HEK293 (cell line): ENCODE data around the gene LRRC23.

Source experiments
- BCL11A ChIP-seq: fragments of 450-650 bp; formaldehyde crosslinking; IDR thresholded peaks from 2 replicates; pipeline ENCODE4 v1.5.1; 2016; ENCODE audit warnings: low read depth, missing biosample characterization, missing genetic modification characterization
- CTCF ChIP-seq: fragments of 450-650 bp; formaldehyde crosslinking; IDR thresholded peaks from 2 replicates; pipeline ENCODE4 v1.5.1; 2016; ENCODE audit warnings: missing biosample characterization, missing genetic modification characterization
- GFI1B ChIP-seq: fragments of 450-650 bp; formaldehyde crosslinking; IDR thresholded peaks from 2 replicates; pipeline ENCODE4 v1.5.1; 2016; ENCODE audit warnings: missing biosample characterization, missing genetic modification characterization
- GLI4 ChIP-seq: fragments of 450-650 bp; formaldehyde crosslinking; IDR thresholded peaks from 2 replicates; pipeline ENCODE4 v1.5.1; 2016; ENCODE audit warnings: missing biosample characterization, missing genetic modification characterization
- HOXD13 ChIP-seq: sonication (generic); formaldehyde crosslinking; IDR thresholded peaks from 2 replicates; pipeline ENCODE4 v1.8.0; 2022; ENCODE audit warnings: missing genetic modification reagents, borderline replicate concordance
- IKZF3 ChIP-seq: fragments of 450-650 bp; IDR thresholded peaks from 2 replicates; pipeline ENCODE4 v1.5.0; 2018; ENCODE audit warnings: missing biosample characterization, mild to moderate bottlenecking, missing genetic modification characterization, moderate library complexity
- PRDM10 ChIP-seq: fragments of 450-650 bp; formaldehyde crosslinking; IDR thresholded peaks from 2 replicates; pipeline ENCODE4 v1.5.1; 2016; ENCODE audit warnings: missing biosample characterization, missing genetic modification characterization
- RBAK ChIP-seq: fragments of 450-650 bp; formaldehyde crosslinking; IDR thresholded peaks from 2 replicates; pipeline ENCODE4 v1.5.1; 2016; ENCODE audit warnings: missing biosample characterization, missing genetic modification characterization
- TCF7L2 ChIP-seq: IDR thresholded peaks from 2 replicates; pipeline ENCODE4 v1.6.1; 2011; ENCODE audit warnings: low read depth, mild to moderate bottlenecking, inconsistent platforms, low read length, moderate library complexity, borderline replicate concordance
- YY1 ChIP-seq: fragments of 450-650 bp; formaldehyde crosslinking; IDR thresholded peaks from 2 replicates; pipeline ENCODE4 v1.5.1; 2018; ENCODE audit warnings: missing biosample characterization, missing genetic modification characterization
- ZBTB26 ChIP-seq: fragments of 450-650 bp; formaldehyde crosslinking; optimal IDR thresholded peaks from 2 replicates; pipeline ENCODE3; 2016; ENCODE audit warnings: missing biosample characterization, mild to moderate bottlenecking, missing genetic modification characterization
- ZBTB48 ChIP-seq: fragments of 450-650 bp; formaldehyde crosslinking; IDR thresholded peaks from 2 replicates; pipeline ENCODE4 v1.5.1; 2016; ENCODE audit warnings: missing biosample characterization, missing genetic modification characterization
- ZFP37 ChIP-seq: fragments of 450-650 bp; formaldehyde crosslinking; IDR thresholded peaks from 2 replicates; pipeline ENCODE4 v1.5.1; 2016; ENCODE audit warnings: missing biosample characterization, missing genetic modification characterization
- ZFP41 ChIP-seq: fragments of 450-650 bp; formaldehyde crosslinking; IDR thresholded peaks from 2 replicates; pipeline ENCODE4 v1.5.1; 2016; ENCODE audit warnings: missing biosample characterization, missing genetic modification characterization, borderline replicate concordance
- ZNF16 ChIP-seq: fragments of 450-650 bp; formaldehyde crosslinking; IDR thresholded peaks from 2 replicates; pipeline ENCODE4 v1.5.1; 2016; ENCODE audit warnings: low read depth, missing biosample characterization, missing genetic modification characterization
- ZNF18 ChIP-seq: fragments of 450-650 bp; formaldehyde crosslinking; IDR thresholded peaks from 2 replicates; pipeline ENCODE4 v1.5.1; 2016; ENCODE audit warnings: missing biosample characterization, missing genetic modification characterization
- ZNF223 ChIP-seq: fragments of 450-650 bp; formaldehyde crosslinking; IDR thresholded peaks from 2 replicates; pipeline ENCODE4 v1.5.1; 2016; ENCODE audit warnings: missing biosample characterization, missing genetic modification characterization
- ZNF239 ChIP-seq: fragments of 450-650 bp; formaldehyde crosslinking; IDR thresholded peaks from 2 replicates; pipeline ENCODE4 v1.5.1; 2016; ENCODE audit warnings: missing biosample characterization, missing genetic modification characterization
- ZNF26 ChIP-seq: fragments of 450-650 bp; formaldehyde crosslinking; IDR thresholded peaks from 2 replicates; pipeline ENCODE4 v1.5.1; 2016; ENCODE audit warnings: missing biosample characterization, missing genetic modification characterization
- ZNF324 ChIP-seq: fragments of 450-650 bp; formaldehyde crosslinking; IDR thresholded peaks from 2 replicates; pipeline ENCODE4 v1.5.1; 2016; ENCODE audit warnings: missing biosample characterization, missing genetic modification characterization
- ZNF488 ChIP-seq: fragments of 450-650 bp; formaldehyde crosslinking; IDR thresholded peaks from 2 replicates; pipeline ENCODE4 v1.5.1; 2016; ENCODE audit warnings: missing biosample characterization, missing genetic modification characterization
- ZNF624 ChIP-seq: fragments of 450-650 bp; formaldehyde crosslinking; IDR thresholded peaks from 2 replicates; pipeline ENCODE4 v1.5.1; 2017; ENCODE audit warnings: missing biosample characterization, missing genetic modification characterization
- ZNF768 ChIP-seq: fragments of 450-650 bp; formaldehyde crosslinking; IDR thresholded peaks from 2 replicates; pipeline ENCODE4 v1.5.1; 2018; ENCODE audit warnings: missing biosample characterization, mild to moderate bottlenecking, missing genetic modification characterization
- ZNF791 ChIP-seq: fragments of 450-650 bp; formaldehyde crosslinking; IDR thresholded peaks from 2 replicates; pipeline ENCODE4 v1.5.1; 2016; ENCODE audit warnings: missing biosample characterization, missing genetic modification characterization
- ZSCAN16 ChIP-seq: fragments of 450-650 bp; formaldehyde crosslinking; IDR thresholded peaks from 2 replicates; pipeline ENCODE4 v1.5.1; 2016; ENCODE audit warnings: missing biosample characterization, missing genetic modification characterization
- ZSCAN4 ChIP-seq: fragments of 450-650 bp; formaldehyde crosslinking; IDR thresholded peaks from 2 replicates; pipeline ENCODE4 v1.5.1; 2017; ENCODE audit warnings: missing biosample characterization, missing genetic modification characterization
- ZXDB ChIP-seq: fragments of 450-650 bp; formaldehyde crosslinking; IDR thresholded peaks from 2 replicates; pipeline ENCODE4 v1.5.1; 2016; ENCODE audit warnings: missing biosample characterization, missing genetic modification characterization

The LRRC23 gene

GRCh38 chr12:6961278-6961694 is 56.7 kb downstream of the LRRC23 start (continued):
- TF ChIP-seq CTCF (tag by site-specific recombination) (no peak), ZNF239 (tag by site-specific recombination) (no peak), ZNF768 (no peak), ZNF223 (tag by site-specific recombination) (no peak), ZFP41 (tag by site-specific recombination) (no peak), ZNF624 (no peak), ZNF26 (tag by site-specific recombination) (no peak), ZNF18 (no peak), ZNF791 (tag by site-specific recombination) (no peak), ZNF16 (tag by site-specific recombination) (no peak), ZBTB26 (tag by site-specific recombination) (no peak), PRDM10 (tag by site-specific recombination) (peak; percentile 39), ZNF488 (tag by site-specific recombination) (no peak), ZSCAN4 (tag by site-specific recombination) (no peak), IKZF3 (tag by site-specific recombination) (no peak), ZFP37 (tag by site-specific recombination) (no peak), BCL11A (tag by site-specific recombination) (peak; percentile 55; the same call in 1 of the 2 replicates), TCF7L2 (no peak), HOXD13 (CRISPR knock-in tag) (no peak), ZSCAN16 (tag by site-specific recombination) (no peak), GFI1B (no peak), YY1 (tag by site-specific recombination) (no peak), ZNF324 (tag by site-specific recombination) (0 out of 2 replicates have a peak, but pooled peaks have one; percentile 16), GLI4 (tag by site-specific recombination) (no peak), RBAK (tag by site-specific recombination) (no peak), ZXDB (tag by site-specific recombination) (no peak), ZBTB48 (tag by site-specific recombination) (no peak)
